HG03095 (cell line): ENCODE data around the gene SEMA3B.
"Not testable (repeated sequence)": the region's sequence is repeated elsewhere in the genome, so short reads cannot be mapped to it uniquely, and the experiment has no call there.

ENCODE experiments used
- ATAC-seq: cut with Tn5 transposase; IDR thresholded peaks from one replicate; pipeline ENCODE4 v1.9.1; 2021; ENCODE audit warnings: moderate library complexity; ENCODE audit not compliant: unreplicated experiment

The SEMA3B gene

GRCh38 chr3:50312041-50312440 is 43.1 kb downstream of the SEMA3B start:
- ATAC-seq: not testable (repeated sequence)

DNA sequence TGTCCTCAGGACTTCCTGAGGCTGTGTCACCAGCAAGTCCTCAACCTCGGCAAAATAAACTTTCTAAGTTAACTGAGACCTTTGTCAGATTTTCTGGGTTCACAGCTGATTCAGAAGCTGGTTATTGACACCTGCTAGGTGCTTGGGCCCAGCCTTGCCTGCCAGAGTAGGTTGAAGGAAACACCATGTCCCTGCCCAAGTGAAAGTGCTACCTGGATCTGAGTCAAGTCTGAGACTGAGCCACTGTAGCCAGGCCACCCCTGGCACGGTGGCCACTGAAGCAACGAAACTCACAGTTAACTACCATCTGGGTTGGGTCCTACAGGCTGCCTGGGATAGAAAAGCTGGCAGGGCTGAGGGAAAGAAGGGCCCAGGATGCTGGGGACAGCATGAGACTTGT is 45.4 kb downstream of the SEMA3B start:
- ATAC-seq: no peak

DNA sequence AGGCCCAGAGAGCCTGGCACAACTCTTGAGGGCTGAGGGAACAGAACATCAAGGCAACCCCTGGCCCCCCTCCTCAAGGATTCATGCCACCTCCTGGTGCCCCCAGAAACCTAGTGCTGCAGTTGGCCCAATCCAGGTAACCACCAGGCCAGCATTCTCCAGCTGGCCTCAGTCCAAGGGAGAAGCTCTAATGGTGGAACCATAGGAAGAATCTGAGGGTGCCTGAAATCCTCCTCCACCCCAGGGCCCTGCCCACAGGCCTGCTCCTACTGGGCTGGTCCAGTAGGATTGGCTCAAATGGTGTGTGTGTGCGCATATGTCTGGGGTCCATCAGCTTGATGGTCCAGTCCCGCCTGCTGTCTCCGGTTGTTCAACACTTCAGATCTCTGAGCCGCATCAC is 45.9 kb downstream of the SEMA3B start:
- no peak for ATAC-seq

DNA sequence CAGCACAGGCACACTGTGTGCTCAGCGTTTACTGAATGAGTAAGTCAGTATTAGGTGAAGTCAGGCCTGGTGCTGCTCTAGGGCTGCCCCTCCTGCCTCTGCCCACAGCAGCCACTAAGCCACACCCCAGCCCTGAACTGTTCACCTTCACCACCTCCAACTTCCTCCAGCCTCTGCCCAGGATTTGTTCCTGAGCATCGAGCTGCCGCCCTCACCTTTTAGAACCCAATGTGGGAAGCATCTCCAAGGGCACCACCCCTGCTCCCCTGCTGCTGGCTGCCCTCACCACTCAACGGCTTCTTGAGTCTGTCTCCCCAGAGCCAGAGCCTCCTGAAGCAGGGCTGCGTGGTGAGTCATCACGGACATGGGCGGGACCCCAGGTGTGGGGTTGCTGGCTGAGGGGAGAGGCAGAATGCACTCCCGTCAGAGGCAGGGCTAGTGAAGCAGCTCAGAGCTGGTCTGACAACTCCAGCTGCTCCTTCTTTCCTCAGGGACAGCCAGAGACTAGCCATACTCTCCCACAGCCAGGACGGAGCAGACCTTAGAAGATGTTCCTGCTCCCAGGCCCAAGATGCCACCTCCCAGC is 47.8 kb downstream of the SEMA3B start:
- no peak for ATAC-seq

GRCh38 chr3:50317300-50317699 is 48.4 kb downstream of the SEMA3B start:
- no peak for ATAC-seq

DNA sequence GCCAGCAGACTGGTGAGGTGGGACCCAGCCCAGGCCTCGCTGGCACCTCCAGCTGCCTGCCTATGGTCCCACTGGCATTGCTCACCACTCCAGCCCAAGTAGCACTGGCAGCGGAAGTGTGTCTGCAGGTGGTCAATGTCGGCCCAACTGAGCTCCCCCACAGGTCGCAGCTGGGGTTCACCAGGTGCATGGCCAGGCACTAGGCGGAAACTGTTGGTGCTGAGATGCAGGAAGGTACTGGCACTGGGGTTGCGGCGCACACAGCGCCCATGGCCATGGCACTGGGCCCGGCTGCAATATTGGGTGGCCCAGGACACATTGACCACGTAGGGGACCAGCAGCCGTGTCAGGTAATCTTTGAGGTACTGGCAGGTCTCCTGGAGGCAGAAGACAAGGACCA is 49.2 kb downstream of the SEMA3B start:
- no peak for ATAC-seq

DNA sequence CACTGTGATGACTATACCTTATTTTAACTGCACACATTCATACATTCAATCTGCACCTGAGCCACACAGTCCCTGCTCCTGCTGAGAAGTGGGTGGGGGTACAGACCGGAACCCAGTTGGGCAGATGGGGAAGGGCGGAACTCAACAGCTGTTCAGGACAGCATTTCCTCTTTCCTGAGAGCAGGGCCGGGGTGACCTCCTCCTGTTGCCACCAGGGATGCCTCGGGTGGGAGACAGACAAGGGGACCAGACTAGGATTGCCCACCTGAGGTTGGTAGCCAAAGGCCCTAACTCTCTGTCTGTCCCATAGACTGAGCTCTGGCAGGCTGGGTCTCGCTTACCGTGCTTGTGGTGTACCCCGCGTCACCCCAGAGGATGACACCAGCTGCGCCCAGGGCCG is 49.7 kb downstream of the SEMA3B start:
- no peak for ATAC-seq

DNA sequence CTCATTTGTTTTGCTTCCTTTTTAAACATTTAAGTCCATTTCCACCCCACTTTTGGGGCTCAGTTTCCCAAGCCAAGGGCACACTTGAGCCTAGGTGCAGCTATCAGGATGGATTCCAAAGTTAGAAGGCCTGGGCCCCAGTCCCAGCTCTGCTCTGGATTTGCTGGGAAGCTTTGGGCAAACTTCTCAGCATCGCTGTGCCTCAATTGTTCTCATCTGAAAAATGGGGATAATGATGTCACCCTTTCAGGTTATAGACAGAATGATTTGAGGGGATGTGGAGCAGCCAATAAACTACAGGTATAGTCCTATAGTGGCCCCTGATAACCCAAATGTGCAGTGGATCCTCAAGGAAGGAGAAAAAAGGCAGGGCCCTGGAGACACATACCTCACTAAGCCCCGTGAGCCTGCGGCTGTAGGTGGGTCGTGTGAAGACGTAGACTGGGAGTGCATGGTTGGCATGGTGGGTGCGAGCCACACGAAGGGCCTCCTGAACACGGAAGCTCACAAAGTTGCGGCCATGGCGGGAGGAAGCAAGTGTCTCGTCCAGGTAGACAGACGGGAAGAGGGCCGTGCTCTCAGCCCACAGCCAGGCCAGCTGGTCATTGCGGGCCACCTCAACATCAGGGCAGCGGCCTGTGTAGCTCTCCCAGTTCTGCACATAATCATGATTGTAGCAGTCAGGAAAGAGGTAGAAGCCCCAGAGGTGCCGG is 50.4 kb downstream of the SEMA3B start:
- no peak for ATAC-seq

DNA sequence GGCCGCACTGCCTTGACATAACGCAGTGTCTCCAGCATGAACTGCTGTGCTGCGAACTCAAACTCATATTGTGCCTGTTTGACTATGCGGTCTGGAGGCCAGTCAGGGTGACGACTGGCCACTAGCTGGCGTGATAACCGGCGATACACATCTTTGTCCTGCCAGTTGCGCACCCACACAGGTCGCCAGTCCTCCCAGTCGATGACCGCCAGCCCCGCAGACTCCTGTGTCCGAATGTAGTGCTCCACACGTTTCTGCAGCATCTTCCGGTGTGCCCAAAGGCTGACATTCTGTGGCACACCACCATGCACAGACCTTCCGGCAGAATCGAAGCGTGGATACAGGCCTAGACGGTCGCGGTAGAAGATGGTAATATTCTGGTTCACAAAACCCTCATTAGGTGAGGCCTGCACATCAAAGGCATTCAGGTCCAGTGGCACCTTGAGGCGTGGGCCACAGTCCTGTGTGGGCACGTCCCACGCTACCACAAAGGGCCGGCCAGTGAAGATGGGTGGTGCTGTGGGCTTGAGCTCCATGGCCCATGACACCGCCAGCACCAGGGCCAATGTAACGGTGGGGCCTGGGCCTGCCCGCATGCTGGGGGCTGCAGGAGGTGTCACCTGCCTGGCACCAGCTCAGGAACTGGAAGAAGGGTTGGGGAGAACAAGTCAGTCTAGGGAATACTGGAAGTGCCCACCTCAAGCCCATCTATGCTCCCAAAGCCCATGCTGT is 51.1 kb downstream of the SEMA3B start:
- ATAC-seq: no peak

GRCh38 chr3:50320853-50321335 is 51.9 kb downstream of the SEMA3B start:
- ATAC-seq: peak; percentile 52

- peak; percentile 75 for ATAC-seq
Measured at GRCh38 chr3:50321336-50322114, 52.6 kb downstream of the SEMA3B start.

GRCh38 chr3:50322115-50322385 is 53.1 kb downstream of the SEMA3B start:
- no peak for ATAC-seq

DNA sequence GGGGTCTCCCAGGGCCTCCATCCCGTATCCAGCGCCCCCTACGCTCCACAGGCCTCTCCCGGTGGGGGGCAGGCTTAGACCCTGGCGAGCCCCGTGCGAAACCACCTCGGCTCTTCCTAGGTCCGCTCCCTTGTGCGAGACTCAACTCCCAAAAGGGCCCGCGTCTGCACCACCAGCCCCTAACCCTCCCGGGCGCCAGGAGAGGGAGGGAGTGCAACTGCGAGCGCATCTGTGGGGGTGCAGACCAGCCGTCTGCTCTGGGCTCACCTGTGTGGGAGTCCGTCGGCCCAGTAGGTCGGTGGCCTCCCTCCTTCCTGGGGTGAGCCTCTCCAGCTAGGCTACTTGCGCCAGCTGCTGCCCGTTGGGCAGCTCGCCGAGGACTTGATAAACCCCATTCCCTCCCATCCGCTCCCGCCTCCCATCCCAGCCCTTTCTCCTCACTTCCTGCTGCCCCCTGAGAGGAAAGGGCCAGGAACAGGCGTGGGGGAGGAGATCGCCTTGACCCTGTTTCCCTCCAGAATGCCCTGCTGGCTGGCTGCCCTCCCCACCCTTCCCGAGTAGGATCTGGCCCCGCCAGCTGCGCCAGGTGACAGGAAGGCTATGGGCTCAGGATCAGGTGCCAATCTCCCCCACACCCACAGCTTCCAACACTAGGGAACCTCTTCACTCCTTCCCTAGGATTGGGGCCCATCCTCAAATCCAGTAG is 53.6 kb downstream of the SEMA3B start, which contains the start of gene HYAL2:
Gene HYAL2, minus strand, starts transcription at position 360 of the 706 bp plus-strand sequence. CDS start 2,256 bp downstream, outside the sequence.
- ATAC-seq: no peak

- ATAC-seq: no peak
Measured at GRCh38 chr3:50323092-50323600, 54.2 kb downstream of the SEMA3B start.

DNA sequence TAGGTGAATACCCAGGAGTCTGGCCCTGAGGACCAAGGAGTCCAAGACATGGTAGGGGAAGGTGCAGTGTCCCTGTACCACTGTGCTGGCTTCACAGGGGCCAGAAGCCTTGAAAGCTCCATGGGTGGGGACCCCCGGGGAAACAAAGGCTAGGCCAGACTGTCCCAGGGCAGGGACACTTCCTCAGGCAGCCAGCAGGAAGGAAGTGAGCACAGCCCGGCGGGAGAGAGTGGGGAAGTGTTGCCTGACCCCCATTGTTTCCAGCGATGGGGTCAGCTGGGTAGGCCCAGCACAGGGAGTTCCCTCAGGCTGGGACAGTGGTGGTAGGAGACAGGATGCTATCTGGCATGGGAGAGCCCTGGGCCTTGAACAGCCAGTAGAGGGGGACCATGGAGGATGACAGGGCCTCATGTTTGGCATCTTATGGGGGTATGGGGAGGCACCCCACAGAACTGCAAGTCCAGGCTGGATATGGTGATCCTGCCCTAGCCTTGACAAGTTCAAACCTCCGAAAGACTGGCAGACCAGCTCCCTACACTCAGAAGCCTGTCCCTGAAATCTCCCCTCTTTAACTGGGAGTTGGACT is 54.8 kb downstream of the SEMA3B start:
- ATAC-seq: no peak

GRCh38 chr3:50324351-50325112 is 55.6 kb downstream of the SEMA3B start:
- ATAC-seq: no peak

DNA sequence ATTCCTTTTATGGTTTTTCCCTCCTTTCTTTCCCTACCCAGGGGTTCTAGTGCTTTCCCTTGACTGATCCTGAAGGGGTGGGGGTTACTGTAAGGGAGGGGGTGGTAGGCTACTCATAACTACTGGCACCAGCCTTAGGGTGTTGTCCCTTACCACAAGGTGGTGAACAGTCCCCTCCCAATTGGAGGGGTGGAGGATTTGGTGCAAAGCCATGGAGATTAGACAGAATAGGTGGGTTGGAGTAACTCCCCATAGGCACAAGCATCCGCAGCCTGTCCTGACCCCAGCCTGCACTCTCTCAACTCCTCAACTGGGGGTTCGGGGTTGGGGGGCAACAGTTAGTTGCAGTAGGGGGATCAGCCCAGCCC is 56.1 kb downstream of the SEMA3B start:
- no peak for ATAC-seq

GRCh38 chr3:50325497-50326181 is 56.7 kb downstream of the SEMA3B start:
- ATAC-seq: no peak

DNA sequence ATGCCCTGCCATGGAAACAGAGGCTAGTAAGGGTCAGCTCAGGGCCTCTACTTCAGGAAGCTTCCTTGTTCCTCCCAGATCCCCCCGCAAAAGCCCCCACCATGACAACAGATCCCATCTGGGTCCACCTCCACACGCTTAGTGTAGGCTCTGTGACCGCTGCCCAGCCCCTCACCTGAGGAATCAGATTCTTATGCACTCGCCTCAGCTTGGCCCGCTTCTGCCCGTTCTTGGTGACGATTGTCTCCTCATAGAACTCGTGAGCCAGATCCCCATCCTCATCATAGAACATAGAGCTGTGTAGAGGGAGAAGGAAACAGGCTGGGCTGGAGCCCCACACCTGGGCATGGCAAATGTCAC is 57.2 kb downstream of the SEMA3B start:
- no peak for ATAC-seq
